K562 (cell line): ENCODE data around the gene ACTN3. TPM values are rescaled to one million over a fixed set of nuclear protein-coding genes. Genes with fewer than 3 reads are reported as not detected.

Experiments used
- CTBP1 ChIP-seq: fragments of 450-650 bp; IDR thresholded peaks from 2 replicates; pipeline ENCODE4 v1.6.1; 2016; ENCODE audit warnings: borderline replicate concordance
- EZH2 ChIP-seq: IDR thresholded peaks from 2 replicates; pipeline ENCODE4 v1.6.1; 2012; ENCODE audit warnings: low read depth, mild to moderate bottlenecking, inconsistent platforms, low read length, borderline replicate concordance
- GATAD2A ChIP-seq: fragments of 450-650 bp; IDR thresholded peaks from 2 replicates; pipeline ENCODE4 v1.6.1; 2017
- NCOA6 ChIP-seq: fragments of 450-650 bp; IDR thresholded peaks from 2 replicates; pipeline ENCODE4 v1.6.1; 2017; ENCODE audit warnings: mild to moderate bottlenecking
- SMAD4 ChIP-seq: fragments of 250-450 bp; sonication (Bioruptor Pico); conservative IDR thresholded peaks from 2 replicates; pipeline ENCODE4 v1.8.0; 2021; ENCODE audit warnings: inconsistent platforms, mild to moderate bottlenecking, moderate library complexity
- ZNF175 ChIP-seq: fragments of 200-800 bp; sonication (Bioruptor generic); IDR thresholded peaks from 2 replicates; pipeline ENCODE4 v1.6.1; 2016; ENCODE audit warnings: low read depth, mild to moderate bottlenecking, missing genetic modification characterization, missing compliant biosample characterization
- polyA plus RNA-seq, 8 experiments: library from polyadenylated mRNA; depleted of rRNA in 4 of 8; stranded (reverse) in 5 of 8; unstranded in 3 of 8; fragments of >200 nt; fragmentation: Nextera tagmentation in 2 of 8; fragmentation: Illumina TruSeq in 1 of 8; extraction: Ambion mirVana in 2 of 8; extraction: Trizol in 1 of 8; gene quantifications; 2 replicates each; pipeline versions ENCODE4 v1.2.1 to v1.2.3, GENCODE V29; 2011 to 2014; ENCODE audit warnings: inconsistent platforms in 1 of 8, missing spikeins in 1 of 8
- total RNA-seq, 7 experiments: library from RNA; depleted of rRNA in 6 of 7; stranded (reverse); fragments of >200 nt in 6 of 7; fragmentation: Illumina TruSeq in 2 of 7; extraction: Trizol in 2 of 7; gene quantifications; 2 replicates each; pipeline versions ENCODE4 v1.2.1 to v1.2.3, GENCODE V29; 2011 to 2021; ENCODE audit warnings: low replicate concordance in 1 of 7
- TF ChIP-seq, protein P1 (sequence below), 2 experiments: fragments of 450-650 bp; formaldehyde crosslinking in 1 of 2; IDR thresholded peaks; 2 replicates each; pipeline versions ENCODE4 v1.4.0 to v1.6.1; 2014 to 2020; ENCODE audit warnings: mild to moderate bottlenecking in 2 of 2, borderline replicate concordance in 1 of 2, low read depth in 1 of 2
- TF ChIP-seq, protein P2 (sequence below): fragments of 450-650 bp; IDR thresholded peaks from 2 replicates; pipeline ENCODE4 v1.6.1; 2016; ENCODE audit warnings: mild to moderate bottlenecking, moderate library complexity

The ACTN3 gene
- total and polyA plus RNA-seq, 9 of the 15 experiments (the other 6 are each of a cell fraction or from before 2014, with no cell fraction given): not detected

DNA sequence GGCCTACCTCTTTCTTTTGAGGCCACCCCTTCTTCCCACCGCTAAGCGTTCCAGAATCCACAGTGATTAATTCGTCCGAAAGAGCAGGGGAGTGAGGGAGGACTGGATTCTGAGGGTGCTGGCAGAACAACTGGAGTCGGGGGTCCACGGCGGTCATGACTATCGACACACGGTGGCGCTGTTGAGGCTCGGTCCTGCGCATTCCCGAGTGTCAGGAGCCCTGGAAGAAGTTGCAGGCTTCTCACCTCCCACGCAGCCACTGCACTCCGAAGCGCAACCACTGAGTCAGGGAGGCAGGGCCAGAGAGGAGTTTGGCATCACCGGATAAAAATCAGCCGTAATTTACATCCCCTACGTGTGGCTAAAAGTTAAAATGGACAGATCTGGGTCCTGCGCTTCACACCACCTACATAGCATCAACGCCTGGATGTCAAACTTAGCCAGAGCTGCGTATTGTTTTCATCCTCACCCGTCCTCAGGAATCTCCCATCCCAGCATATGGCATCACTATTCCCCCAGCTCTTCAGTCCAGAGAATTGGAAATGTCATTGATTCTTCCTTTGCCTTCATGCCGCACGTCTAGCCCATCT lies 32.4 kb downstream of the ACTN3 start (continued):
- TF ChIP-seq, protein P1, sequence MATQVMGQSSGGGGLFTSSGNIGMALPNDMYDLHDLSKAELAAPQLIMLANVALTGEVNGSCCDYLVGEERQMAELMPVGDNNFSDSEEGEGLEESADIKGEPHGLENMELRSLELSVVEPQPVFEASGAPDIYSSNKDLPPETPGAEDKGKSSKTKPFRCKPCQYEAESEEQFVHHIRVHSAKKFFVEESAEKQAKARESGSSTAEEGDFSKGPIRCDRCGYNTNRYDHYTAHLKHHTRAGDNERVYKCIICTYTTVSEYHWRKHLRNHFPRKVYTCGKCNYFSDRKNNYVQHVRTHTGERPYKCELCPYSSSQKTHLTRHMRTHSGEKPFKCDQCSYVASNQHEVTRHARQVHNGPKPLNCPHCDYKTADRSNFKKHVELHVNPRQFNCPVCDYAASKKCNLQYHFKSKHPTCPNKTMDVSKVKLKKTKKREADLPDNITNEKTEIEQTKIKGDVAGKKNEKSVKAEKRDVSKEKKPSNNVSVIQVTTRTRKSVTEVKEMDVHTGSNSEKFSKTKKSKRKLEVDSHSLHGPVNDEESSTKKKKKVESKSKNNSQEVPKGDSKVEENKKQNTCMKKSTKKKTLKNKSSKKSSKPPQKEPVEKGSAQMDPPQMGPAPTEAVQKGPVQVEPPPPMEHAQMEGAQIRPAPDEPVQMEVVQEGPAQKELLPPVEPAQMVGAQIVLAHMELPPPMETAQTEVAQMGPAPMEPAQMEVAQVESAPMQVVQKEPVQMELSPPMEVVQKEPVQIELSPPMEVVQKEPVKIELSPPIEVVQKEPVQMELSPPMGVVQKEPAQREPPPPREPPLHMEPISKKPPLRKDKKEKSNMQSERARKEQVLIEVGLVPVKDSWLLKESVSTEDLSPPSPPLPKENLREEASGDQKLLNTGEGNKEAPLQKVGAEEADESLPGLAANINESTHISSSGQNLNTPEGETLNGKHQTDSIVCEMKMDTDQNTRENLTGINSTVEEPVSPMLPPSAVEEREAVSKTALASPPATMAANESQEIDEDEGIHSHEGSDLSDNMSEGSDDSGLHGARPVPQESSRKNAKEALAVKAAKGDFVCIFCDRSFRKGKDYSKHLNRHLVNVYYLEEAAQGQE (IDR thresholded peaks at IDR 0.05; ENCODE audit: borderline replicate concordance): peak; percentile 75; the same call in 1 of the 2 replicates
- TF ChIP-seq, protein P1 (CRISPR knock-in tag; IDR thresholded peaks at IDR 0.05; ENCODE audit: low read depth): no peak
- TF ChIP-seq SMAD4 (CRISPR knock-in tag): no peak
- TF ChIP-seq EZH2: no peak
- TF ChIP-seq GATAD2A: 0 out of 2 replicates have a peak, but pooled peaks have one; percentile 19
- TF ChIP-seq CTBP1: peak; percentile 39; the same call in 1 of the 2 replicates
- TF ChIP-seq, protein P2, sequence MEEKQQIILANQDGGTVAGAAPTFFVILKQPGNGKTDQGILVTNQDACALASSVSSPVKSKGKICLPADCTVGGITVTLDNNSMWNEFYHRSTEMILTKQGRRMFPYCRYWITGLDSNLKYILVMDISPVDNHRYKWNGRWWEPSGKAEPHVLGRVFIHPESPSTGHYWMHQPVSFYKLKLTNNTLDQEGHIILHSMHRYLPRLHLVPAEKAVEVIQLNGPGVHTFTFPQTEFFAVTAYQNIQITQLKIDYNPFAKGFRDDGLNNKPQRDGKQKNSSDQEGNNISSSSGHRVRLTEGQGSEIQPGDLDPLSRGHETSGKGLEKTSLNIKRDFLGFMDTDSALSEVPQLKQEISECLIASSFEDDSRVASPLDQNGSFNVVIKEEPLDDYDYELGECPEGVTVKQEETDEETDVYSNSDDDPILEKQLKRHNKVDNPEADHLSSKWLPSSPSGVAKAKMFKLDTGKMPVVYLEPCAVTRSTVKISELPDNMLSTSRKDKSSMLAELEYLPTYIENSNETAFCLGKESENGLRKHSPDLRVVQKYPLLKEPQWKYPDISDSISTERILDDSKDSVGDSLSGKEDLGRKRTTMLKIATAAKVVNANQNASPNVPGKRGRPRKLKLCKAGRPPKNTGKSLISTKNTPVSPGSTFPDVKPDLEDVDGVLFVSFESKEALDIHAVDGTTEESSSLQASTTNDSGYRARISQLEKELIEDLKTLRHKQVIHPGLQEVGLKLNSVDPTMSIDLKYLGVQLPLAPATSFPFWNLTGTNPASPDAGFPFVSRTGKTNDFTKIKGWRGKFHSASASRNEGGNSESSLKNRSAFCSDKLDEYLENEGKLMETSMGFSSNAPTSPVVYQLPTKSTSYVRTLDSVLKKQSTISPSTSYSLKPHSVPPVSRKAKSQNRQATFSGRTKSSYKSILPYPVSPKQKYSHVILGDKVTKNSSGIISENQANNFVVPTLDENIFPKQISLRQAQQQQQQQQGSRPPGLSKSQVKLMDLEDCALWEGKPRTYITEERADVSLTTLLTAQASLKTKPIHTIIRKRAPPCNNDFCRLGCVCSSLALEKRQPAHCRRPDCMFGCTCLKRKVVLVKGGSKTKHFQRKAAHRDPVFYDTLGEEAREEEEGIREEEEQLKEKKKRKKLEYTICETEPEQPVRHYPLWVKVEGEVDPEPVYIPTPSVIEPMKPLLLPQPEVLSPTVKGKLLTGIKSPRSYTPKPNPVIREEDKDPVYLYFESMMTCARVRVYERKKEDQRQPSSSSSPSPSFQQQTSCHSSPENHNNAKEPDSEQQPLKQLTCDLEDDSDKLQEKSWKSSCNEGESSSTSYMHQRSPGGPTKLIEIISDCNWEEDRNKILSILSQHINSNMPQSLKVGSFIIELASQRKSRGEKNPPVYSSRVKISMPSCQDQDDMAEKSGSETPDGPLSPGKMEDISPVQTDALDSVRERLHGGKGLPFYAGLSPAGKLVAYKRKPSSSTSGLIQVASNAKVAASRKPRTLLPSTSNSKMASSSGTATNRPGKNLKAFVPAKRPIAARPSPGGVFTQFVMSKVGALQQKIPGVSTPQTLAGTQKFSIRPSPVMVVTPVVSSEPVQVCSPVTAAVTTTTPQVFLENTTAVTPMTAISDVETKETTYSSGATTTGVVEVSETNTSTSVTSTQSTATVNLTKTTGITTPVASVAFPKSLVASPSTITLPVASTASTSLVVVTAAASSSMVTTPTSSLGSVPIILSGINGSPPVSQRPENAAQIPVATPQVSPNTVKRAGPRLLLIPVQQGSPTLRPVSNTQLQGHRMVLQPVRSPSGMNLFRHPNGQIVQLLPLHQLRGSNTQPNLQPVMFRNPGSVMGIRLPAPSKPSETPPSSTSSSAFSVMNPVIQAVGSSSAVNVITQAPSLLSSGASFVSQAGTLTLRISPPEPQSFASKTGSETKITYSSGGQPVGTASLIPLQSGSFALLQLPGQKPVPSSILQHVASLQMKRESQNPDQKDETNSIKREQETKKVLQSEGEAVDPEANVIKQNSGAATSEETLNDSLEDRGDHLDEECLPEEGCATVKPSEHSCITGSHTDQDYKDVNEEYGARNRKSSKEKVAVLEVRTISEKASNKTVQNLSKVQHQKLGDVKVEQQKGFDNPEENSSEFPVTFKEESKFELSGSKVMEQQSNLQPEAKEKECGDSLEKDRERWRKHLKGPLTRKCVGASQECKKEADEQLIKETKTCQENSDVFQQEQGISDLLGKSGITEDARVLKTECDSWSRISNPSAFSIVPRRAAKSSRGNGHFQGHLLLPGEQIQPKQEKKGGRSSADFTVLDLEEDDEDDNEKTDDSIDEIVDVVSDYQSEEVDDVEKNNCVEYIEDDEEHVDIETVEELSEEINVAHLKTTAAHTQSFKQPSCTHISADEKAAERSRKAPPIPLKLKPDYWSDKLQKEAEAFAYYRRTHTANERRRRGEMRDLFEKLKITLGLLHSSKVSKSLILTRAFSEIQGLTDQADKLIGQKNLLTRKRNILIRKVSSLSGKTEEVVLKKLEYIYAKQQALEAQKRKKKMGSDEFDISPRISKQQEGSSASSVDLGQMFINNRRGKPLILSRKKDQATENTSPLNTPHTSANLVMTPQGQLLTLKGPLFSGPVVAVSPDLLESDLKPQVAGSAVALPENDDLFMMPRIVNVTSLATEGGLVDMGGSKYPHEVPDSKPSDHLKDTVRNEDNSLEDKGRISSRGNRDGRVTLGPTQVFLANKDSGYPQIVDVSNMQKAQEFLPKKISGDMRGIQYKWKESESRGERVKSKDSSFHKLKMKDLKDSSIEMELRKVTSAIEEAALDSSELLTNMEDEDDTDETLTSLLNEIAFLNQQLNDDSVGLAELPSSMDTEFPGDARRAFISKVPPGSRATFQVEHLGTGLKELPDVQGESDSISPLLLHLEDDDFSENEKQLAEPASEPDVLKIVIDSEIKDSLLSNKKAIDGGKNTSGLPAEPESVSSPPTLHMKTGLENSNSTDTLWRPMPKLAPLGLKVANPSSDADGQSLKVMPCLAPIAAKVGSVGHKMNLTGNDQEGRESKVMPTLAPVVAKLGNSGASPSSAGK: no peak; the same call in 1 of the 2 replicates
- no peak for TF ChIP-seq ZNF175
- no peak for TF ChIP-seq NCOA6
